ENCODE data around the gene PRKN. TPM values are rescaled to one million over a fixed set of nuclear protein-coding genes. Genes with fewer than 3 reads are reported as not detected.

The PRKN gene
- total RNA-seq, 1 donor from 2014 or later: 0.34 TPM

DNA sequence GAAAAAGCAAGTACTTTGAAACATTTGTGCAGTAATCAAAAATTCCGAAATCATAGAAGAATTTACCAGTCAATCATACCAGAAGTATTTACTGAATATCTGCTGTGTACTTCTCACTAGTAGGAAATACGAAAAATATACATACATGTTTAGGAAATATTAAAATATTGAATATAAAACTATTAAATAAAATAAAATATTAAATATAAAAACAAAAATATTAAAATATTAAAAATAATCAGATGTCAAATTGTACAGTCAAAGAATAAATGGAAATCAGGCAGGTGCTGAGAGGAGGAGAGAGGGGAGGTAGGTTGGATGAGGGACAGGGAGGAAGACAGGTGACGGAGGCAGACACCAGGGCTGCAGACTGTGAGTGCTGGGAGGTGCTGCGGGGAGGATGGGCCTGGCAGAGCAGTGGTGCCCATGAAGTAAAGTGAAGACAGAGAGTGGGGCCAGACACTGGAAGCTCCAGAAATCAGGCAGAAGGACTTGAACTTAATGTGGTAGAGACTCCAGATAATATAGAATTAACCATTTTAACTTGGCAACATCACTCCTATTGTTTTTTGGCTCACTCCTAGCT, 55.9 kb downstream of the PRKN start:
- DNase-seq: no peak

DNA sequence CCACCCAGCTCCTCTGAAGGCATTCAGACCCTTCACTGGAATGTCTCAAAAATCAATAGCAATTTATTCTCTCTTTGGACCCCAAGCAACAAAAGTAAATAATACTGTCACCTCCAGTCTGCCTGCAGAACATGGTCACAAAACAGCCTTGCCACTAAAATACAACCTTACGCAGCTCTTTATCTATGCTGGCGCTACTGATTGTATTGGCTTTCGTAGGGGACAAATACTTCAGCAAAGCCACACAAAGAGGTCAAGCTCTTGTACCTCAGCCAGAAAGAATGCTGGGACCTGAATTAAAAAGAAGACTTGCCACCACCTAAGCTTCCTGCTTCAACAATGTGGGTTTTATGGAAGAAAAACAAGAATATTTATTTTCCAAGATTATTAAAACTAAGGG, 57.2 kb downstream of the PRKN start:
- no peak for DNase-seq

DNA sequence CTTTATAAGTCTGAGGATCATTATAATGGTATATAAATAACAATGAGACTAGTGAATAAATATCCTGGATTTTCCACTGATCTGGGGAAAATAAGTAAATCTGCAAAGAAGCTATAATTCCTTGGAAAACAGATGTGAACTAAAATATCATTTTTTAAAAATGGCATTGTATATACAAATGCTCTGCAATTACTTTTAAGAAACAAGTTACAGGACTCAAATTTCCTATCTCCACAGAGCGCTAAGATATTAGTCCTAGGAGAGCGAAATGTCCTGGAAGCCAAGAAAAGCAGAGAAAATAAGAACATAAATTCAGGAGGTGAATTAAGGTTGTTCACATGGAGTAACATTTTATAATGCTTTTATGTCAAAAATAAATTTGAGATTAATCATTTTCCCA, 61.3 kb downstream of the PRKN start:
- no peak for DNase-seq

DNA sequence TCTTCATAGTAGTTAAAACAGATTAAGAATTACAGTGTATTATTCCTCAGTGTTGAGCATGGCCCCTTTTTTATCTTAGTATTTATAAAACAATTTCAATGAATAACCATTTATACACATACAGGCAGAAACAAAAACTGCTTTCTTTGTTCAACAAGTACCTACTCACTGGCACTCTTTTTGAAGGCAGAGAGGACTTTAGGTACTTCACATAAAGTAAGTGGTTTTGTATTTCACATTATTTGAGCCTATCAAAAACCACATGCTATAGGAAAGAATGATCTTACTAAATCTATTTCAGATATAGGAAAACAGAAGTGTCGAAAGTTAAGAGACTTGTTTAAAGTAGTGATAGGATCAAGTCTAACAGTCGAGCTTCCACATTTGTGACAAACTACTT, 73.8 kb downstream of the PRKN start:
- DNase-seq: no peak

DNA sequence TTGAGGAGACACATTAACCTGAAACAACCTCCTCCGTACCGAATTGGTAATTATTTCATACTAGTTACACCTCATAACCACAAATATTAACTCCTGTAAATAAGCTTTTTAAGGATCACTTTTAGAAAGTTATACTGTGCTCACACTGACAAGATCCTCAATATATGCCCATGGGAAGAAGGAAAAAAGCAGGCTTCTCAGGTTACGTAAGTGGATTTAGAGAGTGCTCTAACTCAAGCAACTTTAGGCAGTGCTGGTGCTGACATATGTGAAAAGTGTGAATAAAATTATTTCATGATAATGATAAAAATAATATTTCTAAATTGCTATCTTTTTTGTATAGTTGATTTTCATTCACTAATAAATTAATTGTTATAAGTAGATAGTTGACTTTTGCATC, 76.1 kb downstream of the PRKN start:
- DNase-seq: no peak

DNA sequence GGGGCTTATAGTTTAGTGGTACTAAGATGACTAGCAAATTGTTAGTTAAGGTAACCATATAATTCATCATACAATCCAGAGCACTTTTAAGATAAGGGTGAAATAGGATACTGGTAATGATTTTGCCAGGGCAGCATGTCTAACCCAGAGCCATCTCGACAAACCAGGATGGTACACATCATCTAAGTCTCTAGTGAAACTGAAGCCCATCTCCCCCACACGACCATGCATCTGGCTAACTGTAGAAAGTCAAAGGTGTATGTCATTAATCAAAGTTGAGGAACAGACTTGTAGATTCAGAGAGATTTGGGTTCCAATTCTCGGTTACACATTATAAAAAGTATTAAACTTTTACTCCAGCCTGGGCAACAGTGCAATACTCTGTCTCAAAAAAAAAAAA, 78.3 kb downstream of the PRKN start:
- DNase-seq: no peak

DNA sequence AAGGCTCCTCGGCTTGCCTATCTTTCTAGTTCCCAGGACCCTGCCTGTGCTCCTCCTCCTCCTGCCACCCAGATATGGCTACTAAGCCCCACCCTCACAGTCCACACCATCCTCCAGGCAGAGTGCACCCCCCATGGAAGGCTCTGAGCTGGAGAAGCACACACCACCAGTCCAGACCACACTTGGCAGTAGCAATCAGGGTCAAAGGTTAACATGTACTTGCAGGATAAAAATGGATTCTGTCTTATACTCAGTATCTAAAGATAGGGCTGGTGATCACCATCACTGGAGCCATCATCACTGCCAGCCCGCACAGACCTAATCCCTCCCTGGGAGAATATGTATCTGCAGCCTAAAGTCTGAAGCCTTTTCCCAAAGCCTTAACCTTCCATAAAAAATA, 83.4 kb downstream of the PRKN start:
- DNase-seq: no peak

DNA sequence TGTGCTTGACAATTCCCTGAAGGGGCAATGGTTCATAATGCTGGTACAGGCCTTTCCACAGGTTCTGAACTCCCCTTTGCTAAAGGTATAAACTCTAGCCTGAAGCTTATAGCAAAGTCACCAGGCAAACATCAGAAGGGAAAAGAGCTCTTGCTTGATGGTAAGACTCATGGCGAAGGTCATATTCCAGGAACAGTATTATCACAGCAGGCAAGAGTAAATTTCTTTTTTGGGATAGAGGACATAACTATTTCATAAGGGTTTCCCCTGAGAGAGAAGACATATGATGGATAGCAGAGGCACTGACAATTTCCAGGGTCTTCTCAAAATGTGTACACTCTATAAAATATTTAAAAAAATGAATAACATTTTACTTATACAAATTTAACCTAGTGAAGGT, 86.8 kb downstream of the PRKN start:
- no peak for DNase-seq

DNA sequence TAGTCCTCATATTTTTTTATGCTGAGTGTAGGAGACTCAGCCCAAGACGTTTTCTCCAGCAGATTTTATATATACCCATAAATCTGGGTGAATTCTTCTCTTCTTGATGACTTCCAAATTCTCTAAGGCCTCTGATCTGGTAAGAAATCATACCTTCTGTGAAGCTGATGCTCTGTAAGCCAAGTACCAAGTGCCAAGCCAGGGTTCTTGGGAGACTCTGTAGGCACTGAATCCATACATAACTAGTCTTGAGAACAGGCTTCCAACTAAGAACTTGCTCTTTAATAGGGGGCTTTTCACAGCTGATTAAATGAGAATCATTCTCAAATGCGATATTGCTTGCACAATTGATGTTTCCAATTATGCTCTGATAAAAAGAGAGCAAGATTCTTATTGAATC, 87.6 kb downstream of the PRKN start:
- DNase-seq: no peak

DNA sequence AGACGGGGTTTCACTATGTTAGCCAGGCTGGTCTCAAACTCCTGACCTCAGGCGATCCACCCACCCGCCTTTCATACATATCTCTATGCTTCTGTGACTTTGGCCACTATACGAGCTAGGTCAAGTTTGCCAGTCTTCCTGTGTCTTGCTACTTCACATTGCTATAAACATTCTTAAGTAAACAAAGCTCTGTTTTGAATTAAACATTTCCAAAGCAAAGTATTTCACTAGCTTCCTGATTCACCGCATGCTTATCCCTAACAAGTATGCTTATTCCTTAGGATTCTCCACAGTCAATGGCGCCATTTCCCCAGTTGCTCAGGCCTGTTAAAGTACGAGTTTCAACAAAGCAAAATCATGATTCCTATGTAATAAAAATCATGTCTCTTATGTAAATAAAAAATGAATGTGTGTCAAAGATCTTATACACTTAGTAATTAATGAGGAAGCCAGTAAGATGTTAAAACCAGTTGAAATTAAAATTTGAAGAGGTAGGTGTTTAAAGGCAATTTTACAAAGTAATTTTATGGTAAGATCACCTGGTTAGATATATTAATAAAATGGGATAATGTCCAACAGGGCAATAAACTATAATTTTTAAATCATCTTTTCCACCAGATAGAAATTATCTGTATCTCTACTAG, 88.5 kb downstream of the PRKN start:
- no peak for DNase-seq

DNA sequence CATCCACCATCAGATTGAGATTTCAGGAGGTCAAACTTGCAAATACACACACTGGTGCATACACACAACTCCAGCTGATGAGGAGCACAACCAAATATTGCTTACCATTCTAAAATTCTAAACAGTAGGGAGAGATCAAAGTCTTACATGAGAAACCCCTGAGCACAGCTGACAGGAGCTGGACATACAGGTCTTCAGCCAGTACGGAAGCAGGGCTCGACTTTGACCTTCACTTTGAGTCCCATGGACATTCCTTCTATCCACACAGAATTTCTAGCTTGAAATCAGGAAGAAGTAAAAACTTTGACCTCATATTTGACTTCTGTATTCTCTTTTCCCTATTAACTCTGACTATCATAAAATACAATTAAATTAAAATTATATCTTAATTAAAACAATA, 90.2 kb downstream of the PRKN start:
- DNase-seq: no peak

DNA sequence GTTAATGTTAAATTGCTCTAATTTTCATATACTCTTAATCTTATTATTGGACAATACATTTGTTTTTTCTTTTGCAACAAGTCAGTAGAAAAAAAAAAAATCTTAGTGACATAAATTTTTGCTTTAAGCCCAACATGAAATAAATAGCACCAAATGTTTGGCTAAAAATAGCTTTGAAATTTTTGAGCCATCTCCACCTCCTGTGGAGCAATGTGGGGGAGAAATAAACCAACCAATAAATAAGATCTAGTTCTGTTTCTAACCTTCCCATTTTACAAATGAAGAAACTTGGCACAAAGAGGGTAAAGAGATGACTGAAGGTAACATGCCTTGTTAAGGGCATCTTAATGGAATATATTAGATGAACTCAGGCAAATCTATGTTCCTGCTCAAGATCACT, 91.4 kb downstream of the PRKN start:
- DNase-seq: no peak

DNA sequence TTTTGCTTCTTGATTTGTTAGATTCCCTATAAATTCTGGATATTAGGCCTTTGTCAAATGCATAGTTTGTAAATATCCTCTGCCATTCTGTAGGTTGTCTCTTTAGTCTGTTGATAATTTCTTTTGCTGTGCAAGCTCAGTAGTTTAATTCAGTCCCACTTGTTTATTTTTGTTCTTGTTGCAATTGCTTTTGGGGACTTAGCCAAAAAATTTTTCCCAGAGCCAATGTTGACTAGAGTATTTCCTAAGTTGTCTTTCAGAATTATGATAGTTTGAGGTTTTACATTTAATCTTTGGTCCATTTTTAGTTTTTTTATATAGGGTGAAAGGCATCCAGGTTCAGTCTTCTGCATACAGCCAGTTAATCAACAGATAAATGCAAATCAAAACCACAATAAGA, 96.0 kb downstream of the PRKN start:
- no peak for DNase-seq

DNA sequence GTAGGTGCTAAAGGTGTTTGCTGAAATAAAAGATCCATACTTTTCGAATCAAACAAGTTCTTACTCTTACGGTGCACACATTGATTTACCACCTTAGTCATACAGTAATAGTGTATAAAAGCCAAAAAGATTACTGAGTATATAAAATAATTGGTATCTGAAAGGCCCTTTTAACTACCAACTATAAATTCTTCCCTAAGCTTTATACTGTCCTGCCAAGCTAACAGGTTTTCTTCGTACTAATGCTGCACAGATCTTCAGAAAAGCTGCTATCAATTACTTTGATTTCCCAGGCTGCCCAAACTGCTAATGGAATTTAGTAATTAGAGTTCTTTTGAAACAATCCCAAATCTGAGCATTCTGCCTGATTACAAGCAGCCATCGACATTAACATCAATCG, 97.5 kb downstream of the PRKN start:
- no peak for DNase-seq

DNA sequence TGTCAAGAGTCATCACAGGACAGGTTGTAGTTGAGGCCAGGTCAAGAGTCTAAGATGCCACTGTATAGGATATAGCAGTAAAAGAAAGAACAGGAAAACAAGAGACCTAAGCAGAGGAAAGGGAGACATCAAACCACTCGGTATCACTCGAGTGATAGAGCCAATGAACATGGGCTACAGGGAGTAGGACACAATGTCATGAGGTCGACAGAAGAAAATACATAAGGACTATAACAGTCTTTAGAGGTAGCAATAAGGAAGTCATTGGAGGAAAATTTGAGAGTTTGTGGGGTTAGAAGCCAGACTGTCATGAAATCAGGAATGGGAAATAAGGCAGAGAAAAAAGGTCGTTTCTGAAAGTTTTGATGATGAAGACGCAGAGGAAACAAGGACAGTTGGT, 99.7 kb downstream of the PRKN start:
- DNase-seq: no peak

DNA sequence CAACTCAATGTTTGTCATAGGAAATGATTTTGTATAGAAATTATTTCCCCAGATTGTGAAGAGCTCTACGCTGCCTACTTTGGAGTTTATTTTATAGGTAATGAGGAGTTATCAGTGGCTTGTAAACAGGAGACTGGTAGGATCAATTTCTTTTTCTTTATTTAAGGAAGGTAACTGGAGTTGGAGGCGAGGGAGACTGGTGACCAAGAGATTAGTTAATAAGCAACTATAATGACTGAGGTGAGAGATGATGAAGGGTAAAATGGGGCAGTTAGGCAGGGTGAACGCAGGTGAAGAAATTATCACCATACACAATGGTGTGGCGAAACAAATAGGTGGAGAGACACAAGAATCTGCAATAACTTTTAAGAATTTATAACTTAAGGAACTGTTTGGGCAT, 100.2 kb downstream of the PRKN start:
- no peak for DNase-seq

DNA sequence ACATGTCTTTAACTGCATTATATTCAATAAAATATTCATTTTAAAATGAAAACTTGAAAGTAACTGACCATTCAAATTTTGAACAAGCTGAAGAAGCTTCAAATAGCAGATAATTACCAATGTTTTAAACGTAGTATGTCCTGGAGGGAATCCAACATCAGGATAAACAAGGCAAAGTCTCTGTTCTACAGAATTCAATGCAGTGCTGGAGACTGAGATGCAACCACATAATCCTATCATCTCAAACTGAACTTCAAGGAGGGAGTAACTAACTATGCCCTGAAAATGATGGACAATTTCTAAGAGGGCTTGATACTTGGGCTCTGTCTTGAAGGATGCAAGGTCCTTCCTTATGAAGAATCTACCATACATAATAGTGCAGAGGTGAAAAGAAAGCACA, 100.7 kb downstream of the PRKN start:
- no peak for DNase-seq

DNA sequence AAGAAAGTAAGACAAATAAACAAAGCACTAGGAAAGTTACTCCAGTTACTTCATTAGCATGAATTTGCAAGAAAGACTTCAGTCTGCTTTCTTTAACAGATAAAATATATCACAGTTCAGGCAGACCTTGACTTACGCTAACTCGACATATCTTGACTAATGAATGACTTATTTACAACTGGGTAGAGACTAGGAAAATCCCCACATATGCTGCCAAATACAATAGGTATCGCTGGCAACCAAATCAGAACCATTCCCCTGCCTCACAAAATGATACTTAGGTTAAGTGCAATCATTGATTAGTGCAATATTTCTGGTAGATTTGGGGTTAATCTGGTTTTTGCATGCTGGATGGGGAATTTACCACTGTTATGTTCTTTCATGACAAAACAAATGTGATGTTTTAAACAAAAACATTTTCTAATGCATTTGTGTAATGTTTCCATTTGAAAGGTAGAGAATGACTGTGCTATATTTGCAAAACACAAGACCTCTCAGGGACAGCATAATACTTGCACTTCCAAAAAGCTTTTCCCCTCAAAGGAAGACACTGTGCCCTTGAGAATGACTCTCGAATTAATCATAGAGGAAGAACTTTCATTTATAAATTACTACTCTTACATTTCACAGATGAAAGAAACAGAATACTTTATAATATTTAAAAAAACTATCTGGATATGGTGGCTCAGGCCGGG, 101.6 kb downstream of the PRKN start:
- no peak for DNase-seq

DNA sequence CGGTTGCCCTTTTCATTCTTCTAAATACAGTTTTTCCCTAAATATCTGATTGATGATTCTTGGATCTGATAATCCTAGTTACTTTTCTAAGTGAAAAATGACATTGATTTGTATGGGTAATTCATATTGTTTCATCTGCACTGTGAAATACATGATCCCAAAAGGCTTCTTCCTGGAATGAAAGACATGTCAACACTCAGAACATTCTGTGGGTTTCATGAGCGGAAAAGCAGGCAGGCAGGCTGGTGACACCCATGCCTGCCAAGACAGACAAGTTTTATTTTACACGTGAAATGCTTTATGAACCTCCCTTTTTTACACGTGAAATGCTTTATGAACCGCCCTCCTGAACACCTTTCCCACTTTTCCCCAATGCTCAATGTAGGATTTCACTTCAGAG, 105.0 kb downstream of the PRKN start:
- no peak for DNase-seq

DNA sequence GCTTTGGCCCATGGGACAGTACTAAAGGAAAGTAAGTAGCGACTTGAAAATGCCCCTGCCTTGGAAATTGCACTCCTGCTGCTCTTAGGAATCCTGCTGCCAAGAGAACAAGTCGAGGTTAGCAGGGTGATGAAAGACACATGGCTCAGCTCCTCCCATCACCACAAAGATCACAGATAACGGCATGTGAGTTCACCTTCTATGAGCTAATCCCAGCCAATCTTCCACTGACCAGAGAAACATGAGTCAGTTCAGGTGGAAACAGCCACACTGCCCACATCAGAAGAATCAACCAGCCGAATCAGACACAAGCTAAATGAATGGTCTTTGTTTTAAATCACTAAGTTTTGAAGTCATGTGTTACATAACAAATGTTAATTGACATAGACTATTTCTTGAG, 106.3 kb downstream of the PRKN start:
- DNase-seq: no peak

DNA sequence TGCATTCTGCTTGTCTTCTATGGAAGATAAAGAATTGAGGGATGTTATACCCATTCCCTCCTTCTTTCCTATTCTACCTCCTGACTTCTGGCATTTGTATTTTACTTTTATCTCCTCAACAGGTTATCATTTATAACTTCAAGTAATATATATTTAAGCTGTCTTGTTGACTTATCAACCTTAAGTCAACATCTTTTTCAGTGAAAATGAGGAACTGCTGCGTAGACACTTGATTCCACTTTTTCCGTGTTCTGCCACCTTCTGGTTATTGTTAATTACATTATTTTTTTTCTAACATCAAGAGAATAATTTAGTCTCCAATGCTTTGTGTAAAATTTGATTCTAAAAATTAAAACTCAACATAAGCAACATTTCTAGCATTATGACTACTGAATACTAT, 107.5 kb downstream of the PRKN start:
- DNase-seq: no peak

DNA sequence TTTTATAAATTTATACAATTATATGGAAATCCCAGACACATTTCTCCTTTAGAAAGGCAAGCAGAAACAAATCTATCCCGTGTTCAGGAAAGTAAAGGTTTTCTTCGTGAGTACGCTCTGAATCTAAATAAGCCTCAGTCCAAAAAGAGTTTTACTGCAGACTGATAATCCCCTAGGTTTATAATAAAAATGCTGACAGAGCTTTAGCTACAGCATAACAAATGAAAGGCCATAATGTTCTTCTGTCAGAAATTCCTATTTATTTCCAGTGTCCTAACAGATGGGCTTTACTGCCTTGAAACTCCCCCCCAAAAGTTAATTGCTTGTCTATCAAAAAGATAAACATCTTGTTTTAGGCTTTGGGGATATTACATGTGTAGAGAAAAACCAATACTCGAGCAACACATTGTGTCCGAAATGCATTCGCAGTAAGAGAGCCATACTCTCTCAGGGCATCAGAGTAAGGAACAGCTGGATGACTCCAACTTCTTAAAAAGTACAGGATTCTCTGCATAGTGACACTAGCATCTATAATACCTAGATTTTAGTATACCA, 109.0 kb downstream of the PRKN start:
- DNase-seq: no peak

DNA sequence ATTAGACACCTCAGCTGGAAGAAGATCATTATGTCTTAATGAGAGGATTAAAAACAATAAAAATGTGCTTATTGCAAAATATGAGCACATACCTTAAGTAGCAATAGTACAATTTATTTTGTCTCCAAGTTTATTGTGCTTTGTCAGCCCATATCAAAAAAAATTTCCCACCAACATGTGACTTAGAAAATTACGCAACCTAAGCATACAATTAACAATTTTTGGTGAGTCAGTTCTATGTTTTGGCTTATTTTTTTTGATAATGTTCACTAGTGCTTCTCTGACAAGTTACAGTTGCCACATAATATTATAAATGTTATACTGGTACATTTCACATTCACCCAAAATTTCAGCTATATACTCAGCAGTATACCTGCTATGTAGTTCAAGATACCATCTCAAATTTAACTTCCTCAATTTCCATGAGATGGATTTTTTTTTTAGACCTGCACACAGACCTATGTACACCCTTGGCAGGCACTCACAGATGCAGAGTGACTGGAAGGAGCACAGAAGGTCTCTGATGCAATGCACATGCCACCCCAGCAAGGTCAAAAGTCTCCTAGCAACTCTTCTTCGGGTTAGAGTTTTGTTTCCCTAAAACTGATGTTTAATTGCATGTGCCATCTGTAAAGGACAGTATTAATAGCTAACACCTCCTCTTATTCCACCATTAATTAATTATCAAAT, 112.4 kb downstream of the PRKN start:
- no peak for DNase-seq

DNA sequence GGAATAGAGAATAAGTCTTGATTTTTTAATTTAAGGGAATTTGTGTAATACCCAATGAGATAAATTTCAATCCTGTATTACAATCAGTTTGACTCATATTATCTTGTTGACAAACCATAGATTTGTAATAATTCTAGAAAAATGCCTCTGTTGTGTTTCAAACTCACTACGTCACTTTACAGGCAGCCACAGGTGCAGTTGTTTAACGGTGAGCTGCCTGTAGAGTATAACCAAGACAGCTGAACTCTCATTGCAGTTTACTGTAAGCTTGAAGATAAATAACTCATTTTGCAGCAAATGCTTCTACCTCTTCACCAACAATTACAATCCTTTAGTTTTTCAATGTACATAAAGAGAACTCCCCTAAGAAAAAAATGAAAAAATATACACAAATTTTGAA, 114.3 kb downstream of the PRKN start:
- no peak for DNase-seq
